ENCODE measurements around the gene APPL2.

The APPL2 gene

DNA sequence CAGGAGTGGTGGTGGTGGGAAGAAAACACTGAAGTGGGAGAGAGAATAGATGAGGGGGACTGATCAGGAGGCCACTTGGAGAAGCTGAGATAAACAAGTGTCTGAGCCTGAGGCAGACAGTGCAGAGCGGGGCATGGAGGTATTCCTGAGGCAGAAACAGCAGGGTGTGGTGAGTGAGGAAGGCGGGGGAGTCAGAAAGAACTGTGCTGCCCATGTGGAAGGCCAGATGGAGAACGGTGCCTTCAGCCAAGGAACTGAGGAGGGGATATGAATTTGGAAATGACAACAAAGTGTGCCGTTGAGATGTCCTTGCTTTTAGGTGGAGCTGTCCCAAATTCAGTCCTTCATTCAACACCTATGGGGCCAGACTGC, 13.7 kb downstream of the APPL2 start:
- DNase-seq: no peak

DNA sequence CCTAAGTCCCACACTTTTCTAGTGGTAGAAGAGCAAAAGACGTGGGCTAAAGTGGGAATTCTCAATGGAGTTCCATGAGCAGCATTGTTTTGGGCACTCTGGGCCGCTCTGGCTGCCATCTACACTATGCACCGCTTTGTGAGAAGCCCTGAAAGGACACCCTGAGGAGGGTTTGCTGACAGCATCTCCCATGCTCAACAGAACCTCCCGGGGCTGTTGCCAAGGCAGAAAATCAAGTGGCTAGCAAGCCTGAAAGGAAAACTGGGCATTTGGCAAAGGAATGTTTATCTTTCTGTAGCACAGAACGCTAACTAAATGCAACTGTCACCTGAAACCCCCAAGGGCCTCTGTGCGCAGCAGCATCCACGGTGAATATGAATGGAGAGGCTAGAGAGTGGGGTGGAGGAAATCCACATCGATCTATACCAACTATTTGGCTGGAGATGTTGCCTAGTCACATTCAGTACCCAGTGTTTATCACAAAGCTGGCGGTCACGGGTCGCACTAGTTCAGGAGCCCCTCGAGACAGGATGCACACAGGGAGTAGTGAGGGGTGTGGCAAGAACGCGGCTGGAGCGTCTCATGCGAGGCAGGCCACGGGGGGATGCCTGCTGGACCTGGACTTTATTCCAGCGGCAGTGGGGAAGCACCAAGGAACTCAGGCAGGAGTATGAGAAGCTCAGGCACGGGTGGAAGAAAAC, 14.2 kb downstream of the APPL2 start:
- no peak for DNase-seq

DNA sequence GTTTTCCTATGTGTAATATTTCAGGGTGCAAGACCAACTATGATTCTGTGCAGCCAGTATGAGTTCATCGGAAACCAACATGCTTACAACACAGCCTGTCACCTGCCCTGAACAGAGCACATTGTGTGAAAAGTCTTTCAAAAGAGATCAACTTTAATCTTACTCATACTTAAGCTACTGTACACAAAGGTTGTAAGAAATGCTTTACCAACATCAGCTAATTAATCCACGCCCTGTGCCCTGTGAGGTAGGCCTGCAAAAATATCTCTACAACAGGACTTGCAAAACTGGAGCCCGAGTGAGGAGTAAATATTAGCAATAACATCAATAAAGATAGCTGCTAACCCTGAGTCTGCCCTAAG, 15.1 kb downstream of the APPL2 start:
- no peak for DNase-seq

DNA sequence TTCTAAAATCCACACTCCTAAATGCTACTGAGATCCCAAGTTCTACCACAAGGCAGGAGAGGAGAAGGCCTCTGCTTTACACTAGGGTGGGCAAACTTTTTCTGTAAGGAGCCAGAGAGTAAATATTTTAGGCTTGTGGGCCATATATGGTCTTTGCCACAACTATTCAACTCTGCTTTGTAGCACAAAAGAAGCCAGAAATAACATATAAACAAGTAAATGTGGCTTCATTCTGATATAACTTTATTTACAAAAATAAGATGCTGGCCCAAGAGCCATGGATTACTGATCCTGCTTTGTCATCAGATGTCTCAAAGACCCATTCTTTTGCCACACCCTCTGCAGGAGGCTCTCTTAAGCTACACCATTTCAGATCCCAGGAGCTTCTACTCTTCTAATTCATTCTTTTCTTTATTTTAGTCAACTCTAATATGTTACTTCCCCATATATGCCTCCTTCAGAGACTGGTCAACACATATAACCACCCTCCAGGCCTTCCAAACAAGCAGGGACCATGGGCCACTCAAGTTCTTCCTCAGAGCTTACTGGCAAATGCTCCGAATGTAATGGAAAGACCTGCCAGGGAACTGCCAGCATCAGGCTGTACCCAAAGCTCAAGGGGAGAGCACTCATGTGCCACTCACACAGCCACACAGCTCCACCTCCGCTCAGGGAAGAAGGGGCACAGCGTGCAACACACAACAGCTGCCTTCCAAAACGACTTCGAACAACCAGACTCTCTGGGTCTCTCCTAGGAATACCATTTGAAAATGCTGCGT, 15.6 kb downstream of the APPL2 start:
- no peak for DNase-seq

DNA sequence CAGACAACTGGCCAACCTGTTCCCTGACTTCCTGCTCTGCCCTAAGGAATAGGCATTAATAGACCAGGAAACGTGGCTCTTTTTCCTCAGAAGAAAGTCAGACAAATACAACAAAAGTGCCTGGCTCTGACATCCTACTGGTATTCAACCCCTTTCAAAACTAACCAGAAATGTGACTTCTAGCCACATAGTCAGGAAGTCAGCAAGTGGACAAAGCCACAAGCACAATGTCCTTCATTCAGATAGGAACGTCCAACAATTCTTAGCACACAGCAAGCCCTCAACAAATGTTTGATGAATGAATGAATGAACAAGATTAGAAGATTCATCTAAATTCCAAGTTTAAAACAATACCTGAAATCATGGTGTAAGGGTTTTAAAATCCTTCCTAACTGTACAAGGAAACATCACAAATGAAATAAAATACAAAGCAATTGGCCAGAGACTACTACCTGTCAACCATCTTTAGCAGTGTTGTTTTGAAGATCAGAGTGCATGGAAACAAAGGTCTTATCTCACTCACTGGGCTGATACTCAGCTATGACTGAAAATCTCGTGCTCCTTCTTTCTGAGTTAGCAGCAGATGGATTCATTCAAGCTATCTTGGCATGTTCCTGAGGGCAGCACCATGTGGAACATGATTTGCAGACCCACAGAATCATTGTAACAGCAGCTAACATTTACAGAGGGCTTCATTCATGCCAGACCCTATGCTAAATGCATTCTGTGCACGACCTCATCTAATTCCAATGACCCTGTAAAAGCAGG, 16.5 kb downstream of the APPL2 start:
- no peak for DNase-seq

DNA sequence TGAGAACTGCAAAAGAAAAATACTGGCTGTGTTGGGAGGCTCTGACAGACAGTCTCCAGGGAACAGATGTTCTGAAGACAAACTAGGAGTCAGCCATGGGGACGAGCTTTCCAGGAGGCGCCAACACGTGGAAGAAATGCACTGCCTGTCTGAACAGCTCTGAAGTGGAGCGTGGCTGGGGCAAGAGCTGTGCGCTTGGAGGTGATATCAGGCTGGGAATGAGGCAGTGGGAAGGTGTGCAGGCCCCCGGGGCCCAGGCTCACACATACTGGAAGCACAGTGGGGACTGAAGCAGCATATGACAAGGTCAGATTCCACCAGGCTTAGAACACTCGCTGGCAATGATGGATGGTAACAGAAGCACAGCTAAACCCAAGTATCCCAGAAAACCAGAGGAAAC, 17.5 kb downstream of the APPL2 start:
- DNase-seq: no peak

DNA sequence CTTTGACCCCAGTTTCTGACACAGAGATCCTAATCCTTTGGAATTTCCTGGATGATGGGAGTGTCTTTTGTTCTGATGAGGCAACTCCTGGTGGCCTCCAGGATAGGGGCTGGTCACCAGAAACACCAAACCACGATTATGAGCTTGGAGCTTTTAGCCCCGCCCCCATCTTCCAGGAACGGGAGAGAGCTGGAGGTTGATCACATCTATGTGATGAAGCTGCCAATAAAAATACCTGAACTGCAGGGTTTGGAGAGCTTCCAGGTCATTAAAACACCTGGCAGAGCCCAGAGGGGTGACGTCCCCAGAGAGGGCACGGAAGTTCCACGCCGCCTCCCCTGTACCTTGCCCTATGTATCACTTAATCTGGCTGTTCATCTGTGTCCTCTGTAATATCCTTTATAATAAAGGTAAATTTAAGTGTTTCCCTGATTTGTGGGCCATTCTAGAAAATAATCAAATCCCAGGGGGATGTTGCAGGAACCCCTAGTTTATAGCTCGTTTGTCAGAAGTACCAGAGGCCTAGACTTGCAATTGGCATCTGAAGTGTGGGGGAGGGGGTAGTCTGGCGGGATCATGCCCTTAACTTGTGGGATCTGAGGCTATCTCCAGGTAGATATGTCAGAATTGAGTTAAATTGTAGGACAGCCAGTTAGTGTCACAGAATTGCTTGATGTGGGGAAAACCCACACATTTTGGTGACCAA, 21.2 kb downstream of the APPL2 start:
- no peak for DNase-seq

DNA sequence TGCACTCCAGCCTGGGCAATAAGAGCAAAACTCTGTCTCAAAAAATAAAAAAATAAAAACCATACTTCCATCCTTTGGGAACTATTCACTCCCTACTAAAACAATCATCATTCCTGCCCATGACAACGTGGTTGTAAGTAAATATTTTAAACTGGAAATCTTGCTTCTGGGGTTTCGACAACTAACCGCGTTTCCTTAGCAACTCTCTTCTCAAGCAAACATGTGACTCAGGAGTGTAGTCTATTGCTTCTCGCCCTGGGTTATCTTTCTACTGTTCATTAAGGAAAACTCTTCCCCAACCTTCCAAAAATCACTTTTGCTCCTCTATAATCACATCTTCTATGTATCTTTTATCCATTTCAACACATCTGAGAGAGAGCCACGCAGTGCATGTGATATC, 21.8 kb downstream of the APPL2 start:
- no peak for DNase-seq

DNA sequence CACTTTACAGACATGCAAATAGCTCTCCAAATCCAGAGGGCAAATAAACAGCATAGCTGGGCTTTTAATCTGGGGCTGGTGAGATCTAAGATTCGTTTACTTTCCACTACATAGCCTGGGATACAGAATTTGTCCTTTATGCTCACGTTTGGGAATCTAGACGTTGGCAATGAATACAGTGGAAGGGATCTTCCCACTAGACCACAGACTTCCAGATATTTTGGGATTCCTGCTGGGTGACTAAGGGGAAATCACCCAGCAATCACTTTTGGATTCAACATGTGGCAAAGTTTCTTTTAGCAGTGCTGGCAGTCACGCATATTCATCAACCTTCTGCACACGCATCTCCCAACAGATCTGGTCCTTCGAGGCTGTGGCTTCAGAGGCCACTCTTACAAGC, 23.5 kb downstream of the APPL2 start:
- no peak for DNase-seq

DNA sequence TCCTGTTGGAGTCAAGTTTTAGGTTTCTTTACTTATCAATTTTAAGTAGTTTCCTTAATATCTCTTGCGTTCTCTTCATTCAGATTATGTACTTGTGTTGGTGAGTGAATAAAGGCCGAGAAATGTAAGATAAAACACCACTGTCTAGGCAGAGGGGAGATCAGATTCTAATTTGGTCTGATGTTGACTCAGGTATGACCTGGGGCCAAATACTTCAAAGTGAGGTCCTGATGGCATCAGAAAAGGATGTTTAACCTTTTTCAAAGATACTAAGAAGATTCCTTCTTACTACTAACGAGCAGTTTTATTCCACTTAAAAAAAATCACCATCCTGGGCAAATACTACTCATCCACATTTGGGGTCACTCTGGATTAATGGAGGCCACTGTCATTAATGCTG, 26.9 kb downstream of the APPL2 start:
- no peak for DNase-seq

DNA sequence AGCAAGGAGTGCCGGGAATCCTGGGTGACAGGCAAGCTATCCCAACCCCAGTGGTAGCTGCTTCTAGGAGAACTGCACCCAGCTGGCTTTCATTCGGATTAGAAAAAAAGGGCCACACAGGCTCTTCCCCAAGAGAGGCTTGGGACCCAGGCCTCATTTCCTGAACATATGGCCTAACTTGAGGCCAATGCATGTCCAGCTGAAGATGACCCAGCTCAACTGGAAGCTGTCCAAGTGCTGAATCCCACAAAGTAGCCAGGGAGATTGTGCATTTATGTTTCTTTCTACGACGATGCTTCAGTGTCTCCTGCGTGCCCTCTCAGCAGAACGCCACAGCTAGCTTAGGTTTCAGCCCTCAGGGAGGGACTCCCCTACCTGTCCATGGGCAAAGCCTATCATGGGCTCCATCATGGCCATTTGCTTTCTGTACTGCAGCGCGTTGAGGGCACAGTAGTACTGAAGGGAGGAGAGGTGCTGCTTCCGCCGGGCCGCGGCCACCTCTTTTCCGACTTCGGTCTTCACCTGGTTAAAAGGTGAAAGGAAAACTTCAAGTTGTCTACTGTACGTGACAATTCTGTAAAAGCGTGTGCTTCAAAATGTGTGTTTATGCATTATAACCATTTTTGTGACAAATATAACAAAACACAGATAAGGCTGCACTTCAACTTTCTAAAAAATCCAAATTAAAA, 29.1 kb downstream of the APPL2 start:
- no peak for DNase-seq

DNA sequence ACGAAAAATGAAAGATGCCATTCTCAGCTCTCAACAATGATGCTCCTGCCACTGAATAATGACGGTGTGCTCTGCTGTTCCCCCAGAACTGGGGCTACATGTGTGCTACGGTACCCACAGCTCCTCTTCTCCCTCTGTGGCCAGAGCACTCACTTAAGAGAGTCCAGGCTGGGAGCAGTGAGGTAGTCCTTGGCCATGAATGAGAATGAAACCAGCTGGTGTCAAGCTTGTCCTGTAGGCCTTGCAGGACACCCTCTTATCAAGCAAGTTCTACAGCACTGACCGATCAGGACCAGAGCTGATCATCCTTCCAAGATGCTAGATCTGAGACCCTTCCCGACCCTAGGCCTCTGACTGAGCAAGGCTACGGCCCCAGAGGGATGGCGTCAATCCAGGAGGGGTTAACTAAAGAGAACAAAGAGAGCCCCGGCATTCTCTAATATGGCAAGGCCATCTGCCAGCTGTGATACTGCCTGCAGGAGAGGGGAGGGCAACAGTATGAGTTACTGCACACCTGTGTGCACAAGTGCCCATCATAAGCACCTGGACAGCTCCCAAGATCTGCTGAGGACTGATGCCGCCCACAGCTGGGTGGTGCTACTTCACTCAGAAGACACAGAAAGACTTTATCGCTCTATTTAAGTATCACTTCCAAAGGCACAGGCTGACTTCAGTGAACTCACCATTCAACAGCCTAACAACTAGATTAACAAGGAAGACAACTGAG, 30.5 kb downstream of the APPL2 start:
- DNase-seq: no peak

DNA sequence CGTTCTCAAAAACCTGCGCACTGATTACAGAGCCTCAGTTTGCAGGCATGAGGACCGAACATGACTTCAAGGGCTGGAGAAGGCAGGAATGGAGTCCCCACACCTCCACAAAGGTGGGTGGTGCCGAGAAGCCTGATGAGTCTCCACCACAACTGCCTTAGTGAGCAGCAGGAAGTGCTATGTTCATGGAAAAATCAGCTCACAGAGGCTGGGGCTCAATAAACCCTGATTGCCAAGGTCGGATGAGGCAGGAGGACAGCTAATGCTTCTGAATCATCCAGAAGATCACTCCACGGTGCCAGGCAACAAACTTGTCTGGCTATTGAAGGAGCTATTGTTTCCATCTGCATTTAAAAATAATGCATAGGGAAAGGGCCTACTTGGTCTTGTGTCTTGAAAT, 31.1 kb downstream of the APPL2 start:
- DNase-seq: no peak

DNA sequence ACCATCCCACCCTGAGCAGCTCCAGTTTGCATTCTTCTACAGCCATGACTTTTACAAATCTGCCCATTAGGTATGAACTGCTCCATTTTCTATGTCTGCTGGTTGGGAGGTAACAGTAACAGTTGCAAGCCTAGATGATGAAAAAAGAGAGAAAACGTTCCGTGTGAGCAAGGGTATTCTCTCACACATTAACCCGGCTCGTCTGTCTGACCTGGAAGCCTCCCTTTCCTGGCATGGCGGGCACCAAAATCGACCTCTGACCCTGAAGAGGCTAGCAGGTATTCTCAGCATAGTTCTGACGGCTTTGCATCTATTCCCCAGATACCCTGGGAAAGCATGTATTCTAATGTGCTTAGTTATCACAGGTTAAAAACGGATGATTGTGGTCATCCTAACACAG, 31.8 kb downstream of the APPL2 start:
- DNase-seq: no peak

DNA sequence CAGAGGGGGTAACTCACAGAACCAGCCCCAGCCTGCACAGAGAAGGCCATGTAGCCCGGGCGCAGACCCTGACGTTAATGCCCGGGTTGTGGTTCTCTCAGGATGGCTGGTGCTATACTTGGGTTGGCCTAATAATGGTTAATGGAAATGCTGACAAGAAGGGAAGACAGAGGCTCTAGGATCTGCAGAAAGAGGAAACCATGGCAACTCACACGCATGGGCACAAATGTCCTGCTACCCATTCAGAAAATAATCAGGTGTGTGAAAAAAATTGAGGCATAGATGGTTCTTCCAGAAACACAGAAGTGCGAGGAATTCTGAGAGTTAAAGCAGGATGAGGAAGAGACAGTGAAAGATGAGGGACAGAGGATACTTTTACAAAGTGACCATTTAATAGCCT, 33.8 kb downstream of the APPL2 start:
- no peak for DNase-seq

DNA sequence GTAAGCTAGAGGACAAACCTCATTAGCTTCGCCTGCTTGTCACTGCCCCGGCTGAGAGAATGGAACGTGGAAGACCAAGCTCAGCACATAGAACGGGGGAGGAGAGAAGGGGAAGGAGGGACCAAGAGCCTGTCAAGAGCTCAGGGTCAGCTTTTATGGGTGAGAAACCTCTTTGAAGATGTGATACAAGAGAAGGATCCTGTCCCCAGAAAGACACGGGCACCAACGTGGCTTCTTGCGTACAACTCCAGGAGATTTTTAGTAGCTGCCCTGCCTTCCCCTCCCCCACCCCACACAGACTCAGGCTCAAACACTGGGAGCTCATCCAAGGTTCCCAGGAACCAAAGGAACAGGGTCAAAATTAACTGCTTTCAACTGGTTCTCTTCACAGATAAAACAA, 34.7 kb downstream of the APPL2 start:
- DNase-seq: no peak

DNA sequence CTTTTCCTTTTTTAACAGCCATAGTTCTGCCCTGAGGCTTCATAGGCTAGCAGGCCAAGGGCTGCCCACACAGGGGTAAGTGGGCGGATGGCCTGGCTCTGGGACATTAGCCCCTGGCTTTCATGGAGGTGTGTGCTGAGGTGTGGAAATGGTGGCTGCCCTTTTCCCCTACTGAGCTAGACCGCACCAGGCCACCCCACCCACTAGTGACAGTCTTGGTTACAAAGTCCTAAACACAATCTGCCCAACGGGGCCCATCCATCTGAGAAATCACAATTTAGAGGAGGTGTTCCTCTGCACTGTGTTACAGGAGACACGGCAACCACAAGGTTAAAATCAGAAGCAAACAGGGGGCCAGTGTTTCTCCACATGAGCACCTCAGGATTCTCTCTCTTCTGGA, 35.6 kb downstream of the APPL2 start:
- no peak for DNase-seq

DNA sequence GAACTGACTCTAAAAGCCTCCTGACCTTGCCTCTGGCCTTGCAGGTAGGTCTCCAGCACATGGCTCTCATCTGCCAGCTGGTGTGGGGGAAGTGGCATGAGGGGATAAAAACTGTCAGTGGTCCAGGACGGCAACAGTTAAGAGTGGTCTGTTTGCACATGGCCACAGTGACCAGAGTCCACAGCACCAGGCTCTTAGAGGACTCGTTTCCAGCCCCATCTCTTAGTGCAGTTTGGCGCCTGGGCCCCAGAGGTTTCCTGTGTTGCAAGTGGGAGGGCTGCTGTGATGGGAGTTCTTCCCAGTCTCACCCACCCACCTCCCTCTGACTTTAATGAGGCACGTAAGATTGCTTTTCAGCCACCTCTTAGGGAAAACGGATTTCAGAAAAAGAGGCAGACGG, 37.0 kb downstream of the APPL2 start:
- DNase-seq: no peak

DNA sequence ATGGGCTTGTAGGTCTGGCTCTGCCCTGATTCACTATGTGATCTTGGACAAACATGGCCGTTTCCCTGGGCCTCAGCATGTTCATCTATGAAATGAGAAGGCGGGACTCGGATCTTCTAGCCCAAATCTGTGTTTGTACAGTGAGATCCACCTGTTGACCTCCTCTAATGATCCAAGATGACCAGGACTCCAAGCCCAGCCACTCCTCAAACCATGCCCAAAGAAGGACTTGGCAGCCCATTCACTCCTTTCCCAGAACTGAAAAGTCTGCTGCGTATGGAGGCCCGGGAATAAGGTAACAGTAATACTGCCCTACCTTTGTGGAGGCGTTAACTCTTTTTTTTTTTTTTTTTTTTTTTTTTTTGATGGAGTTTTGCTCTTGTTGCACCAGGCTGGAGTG, 39.9 kb downstream of the APPL2 start:
- no peak for DNase-seq

DNA sequence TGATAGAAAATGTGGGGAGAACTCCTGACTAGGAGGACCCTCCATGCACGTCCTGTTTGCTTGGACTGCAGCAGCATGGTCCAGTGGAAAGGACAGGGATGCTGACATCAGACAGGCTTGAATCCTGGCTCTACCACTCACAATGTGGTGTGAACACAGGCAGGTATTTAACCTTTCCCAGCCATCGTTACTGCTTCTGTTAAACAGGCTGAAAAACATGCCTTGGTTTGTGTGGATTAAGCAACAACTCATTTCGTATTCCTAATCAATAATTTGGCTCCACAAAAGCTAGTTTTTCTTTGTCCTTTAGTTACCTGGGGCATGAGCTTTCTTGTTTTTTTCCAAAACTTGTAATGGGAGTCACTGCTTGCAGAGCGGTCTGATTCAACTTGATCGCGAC, 41.0 kb downstream of the APPL2 start:
- no peak for DNase-seq

DNA sequence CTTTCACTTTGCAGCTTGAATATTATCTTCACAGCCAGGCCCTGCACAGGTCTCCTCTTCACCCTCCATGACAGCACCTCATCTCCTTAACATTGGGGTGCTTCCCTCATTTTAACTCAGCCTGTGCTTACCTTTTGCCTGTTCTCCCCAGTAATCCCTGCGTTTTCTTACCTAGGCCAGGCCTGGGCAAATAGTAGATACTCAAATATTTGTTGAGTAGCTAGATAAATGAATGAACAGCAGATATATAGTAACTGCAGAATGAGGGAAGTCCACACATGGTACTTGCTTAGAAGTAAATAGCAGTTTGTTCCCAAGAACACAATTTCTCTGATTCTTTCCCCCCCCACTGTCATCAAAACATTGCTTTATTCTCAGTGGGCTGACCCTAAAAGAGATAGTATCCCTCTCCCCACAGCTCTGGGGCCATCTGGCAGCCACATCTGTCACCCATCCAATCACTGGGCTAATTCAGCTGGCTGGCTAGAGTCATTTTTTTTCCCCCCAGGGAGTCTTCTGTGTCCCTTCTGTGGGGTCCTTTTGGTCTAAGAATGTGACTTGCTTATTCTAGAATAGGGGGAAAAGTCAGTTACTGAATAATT, 43.2 kb downstream of the APPL2 start:
- no peak for DNase-seq

DNA sequence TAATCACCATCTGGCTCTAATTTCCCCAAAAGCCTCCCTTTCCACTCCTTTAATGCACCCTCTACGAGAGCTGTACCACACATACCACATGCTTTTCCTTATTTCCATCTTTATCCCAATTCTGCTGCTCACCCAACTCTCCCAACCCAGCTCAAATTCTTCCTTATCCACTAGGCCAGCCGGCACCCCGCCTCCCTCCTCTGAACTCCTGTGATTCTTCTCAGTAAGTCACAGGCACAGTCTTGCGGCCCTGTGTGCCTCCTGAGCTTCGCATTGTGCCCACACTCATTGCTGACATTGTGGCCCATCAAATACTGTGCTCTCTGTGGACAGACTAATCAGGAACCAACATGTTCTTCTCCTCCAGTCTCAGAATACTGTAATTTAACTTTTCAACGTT, 45.4 kb downstream of the APPL2 start:
- DNase-seq: no peak
